Astrocyte (in vitro differentiated cells and primary cell): Measurements from ENCODE around the gene NPEPL1.

Source experiments
- EZH2 ChIP-seq: IDR thresholded peaks from 2 replicates; pipeline ENCODE4 v1.6.1; 2012; ENCODE audit warnings: mild to moderate bottlenecking, low read length, inconsistent platforms; ENCODE audit not compliant: insufficient read depth
- TF ChIP-seq, protein P1 (sequence below): IDR thresholded peaks from 2 replicates; pipeline ENCODE4 v1.5.1; 2011; ENCODE audit warnings: low read depth, mild to moderate bottlenecking, inconsistent platforms, low read length, moderate library complexity; ENCODE audit not compliant: insufficient read depth

DNA sequence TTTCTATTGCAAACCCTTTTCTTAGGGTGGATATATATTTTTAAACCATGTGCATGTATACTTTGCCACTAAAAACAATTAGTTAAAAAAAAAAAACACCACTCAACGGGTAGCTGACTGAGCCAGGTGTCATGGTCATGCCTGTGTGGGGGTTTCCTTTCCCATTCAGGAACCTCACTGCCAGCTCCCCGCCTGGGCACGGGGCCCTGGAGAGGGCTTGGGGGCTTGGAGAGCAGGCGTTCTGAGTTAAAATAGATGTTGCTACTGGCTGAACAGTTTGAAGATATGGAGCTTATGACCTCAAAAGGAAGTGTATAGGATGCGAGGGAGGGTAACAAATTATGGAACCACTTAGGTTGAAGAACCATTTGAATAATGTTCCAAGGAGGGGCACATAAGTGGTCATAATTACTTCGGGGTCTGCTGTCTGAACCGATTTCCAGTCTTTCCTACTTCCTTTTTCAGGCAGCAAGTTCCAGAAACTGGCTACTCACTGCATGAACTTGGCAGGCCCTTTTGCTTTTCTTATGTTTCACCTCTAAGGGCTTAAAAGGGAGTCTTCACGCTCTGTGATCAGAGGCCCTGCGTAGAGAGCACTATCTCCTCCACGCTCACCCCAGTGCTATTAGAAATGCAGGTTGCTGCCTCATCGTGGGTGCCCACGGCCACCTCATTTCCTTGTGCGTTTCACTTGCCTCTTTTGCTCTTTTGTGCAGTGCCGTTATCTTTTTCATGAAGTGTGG is 31.6 kb upstream of the NPEPL1 start:
- TF ChIP-seq, protein P1, sequence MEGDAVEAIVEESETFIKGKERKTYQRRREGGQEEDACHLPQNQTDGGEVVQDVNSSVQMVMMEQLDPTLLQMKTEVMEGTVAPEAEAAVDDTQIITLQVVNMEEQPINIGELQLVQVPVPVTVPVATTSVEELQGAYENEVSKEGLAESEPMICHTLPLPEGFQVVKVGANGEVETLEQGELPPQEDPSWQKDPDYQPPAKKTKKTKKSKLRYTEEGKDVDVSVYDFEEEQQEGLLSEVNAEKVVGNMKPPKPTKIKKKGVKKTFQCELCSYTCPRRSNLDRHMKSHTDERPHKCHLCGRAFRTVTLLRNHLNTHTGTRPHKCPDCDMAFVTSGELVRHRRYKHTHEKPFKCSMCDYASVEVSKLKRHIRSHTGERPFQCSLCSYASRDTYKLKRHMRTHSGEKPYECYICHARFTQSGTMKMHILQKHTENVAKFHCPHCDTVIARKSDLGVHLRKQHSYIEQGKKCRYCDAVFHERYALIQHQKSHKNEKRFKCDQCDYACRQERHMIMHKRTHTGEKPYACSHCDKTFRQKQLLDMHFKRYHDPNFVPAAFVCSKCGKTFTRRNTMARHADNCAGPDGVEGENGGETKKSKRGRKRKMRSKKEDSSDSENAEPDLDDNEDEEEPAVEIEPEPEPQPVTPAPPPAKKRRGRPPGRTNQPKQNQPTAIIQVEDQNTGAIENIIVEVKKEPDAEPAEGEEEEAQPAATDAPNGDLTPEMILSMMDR = no peak
- no peak for TF ChIP-seq EZH2
